PC-9 (cell line): ENCODE results near the gene RTL9. TPM values are rescaled to one million over a fixed set of nuclear protein-coding genes. Genes with fewer than 3 reads are reported as not detected.

ENCODE experiments used
- BruUV-seq: library from RNA; stranded (reverse); fragments of 400-500 nt; replicated peaks from 2 replicates; lab custom pipeline; 2021; lab: Mats Ljungman, UMichigan
- CTCF ChIA-PET: fragments of 300-600 bp; sonication (Branson Sonifier 250); formaldehyde crosslinking; loops from one replicate; lab custom pipeline; 2022; ENCODE audit warnings: antibody characterized with exemption; lab: Charles Lee
- POLR2A ChIA-PET: fragments of 300-600 bp; sonication (Branson Sonifier 250); formaldehyde crosslinking; loops from one replicate; lab custom pipeline; 2022; ENCODE audit warnings: antibody characterized with exemption; ENCODE audit not compliant: unreplicated experiment; lab: Charles Lee
- DNase-seq, 2 experiments: peaks; one replicate each; pipeline versions ENCODE4 v3.0.0 to v3.0.0-alpha.2; 2015 to 2022; ENCODE audit warnings: mixed read lengths in 1 of 2
- H2AFZ ChIP-seq: fragments of 200-600 bp; sonication (generic); 2 replicates; pipeline ENCODE4 v1.8.1; 2017; ENCODE audit warnings: antibody characterized with exemption
- H3F3A ChIP-seq: fragments of 200-600 bp; sonication (generic); 2 replicates; pipeline ENCODE4 v1.8.1; 2017; ENCODE audit warnings: antibody characterized with exemption, mild to moderate bottlenecking, low read depth; ENCODE audit not compliant: insufficient read depth
- H3K27ac ChIP-seq: fragments of 200-600 bp; sonication (generic); 2 replicates; pipeline ENCODE4 v1.6.1; 2016; ENCODE audit warnings: mixed run types
- H3K27me3 ChIP-seq: fragments of 200-600 bp; sonication (generic); 2 replicates; pipeline ENCODE4 v1.6.1; 2016; ENCODE audit warnings: low read depth, mixed run types; ENCODE audit not compliant: insufficient read depth
- H3K36me3 ChIP-seq: fragments of 200-600 bp; sonication (generic); 2 replicates; pipeline ENCODE4 v1.6.1; 2016; ENCODE audit warnings: low read depth, mixed run types
- H3K4me1 ChIP-seq: fragments of 200-600 bp; sonication (generic); replicated peaks from 2 replicates; pipeline ENCODE4 v1.6.1; 2016; ENCODE audit warnings: mixed run types; ENCODE audit not compliant: insufficient read depth
- H3K4me2 ChIP-seq: fragments of 200-600 bp; sonication (generic); 2 replicates; pipeline ENCODE4 v1.6.1; 2017; ENCODE audit warnings: mixed run types
- H3K4me3 ChIP-seq: fragments of 200-600 bp; sonication (generic); 2 replicates; pipeline ENCODE4 v1.6.1; 2016; ENCODE audit warnings: mixed run types
- H3K79me2 ChIP-seq: fragments of 200-600 bp; sonication (generic); 2 replicates; pipeline ENCODE4 v1.6.1; 2017; ENCODE audit warnings: low read depth, mixed run types
- H3K9me2 ChIP-seq: fragments of 200-600 bp; sonication (generic); 2 replicates; pipeline ENCODE4 v1.8.1; 2017; ENCODE audit warnings: mild to moderate bottlenecking; ENCODE audit not compliant: insufficient read depth
- H3K9me3 ChIP-seq: fragments of 200-600 bp; sonication (generic); 2 replicates; pipeline ENCODE4 v1.8.1; 2016; ENCODE audit warnings: low read depth; ENCODE audit not compliant: insufficient read depth
- H4K20me1 ChIP-seq: fragments of 200-600 bp; sonication (generic); 2 replicates; pipeline ENCODE4 v1.8.1; 2017; ENCODE audit not compliant: insufficient read depth
- EZH2 ChIP-seq: fragments of 200-600 bp; sonication (generic); IDR thresholded peaks from 2 replicates; pipeline ENCODE4 v1.8.0; 2017; ENCODE audit warnings: antibody characterized with exemption, low read depth
- intact Hi-C: fragments of 100-400 bp; cut with micrococcal nuclease; formaldehyde crosslinking; loops from one replicate; pipeline ENCODE4 v1.10.0; 2022; ENCODE audit not compliant: unreplicated experiment
- total RNA-seq: library from RNA; stranded (reverse); gene quantifications from 2 replicates; pipeline ENCODE4 v1.2.3, GENCODE V29; 2021
- TF ChIP-seq, protein P1 (sequence below): fragments of 200-600 bp; sonication (generic); conservative IDR thresholded peaks from 2 replicates; pipeline ENCODE4 v1.6.1; 2017; ENCODE audit warnings: mixed run types, antibody characterized with exemption, mild to moderate bottlenecking, moderate library complexity

Gene RTL9
- total RNA-seq, 1 experiment from 2014 or later, result 0.79 TPM

DNA sequence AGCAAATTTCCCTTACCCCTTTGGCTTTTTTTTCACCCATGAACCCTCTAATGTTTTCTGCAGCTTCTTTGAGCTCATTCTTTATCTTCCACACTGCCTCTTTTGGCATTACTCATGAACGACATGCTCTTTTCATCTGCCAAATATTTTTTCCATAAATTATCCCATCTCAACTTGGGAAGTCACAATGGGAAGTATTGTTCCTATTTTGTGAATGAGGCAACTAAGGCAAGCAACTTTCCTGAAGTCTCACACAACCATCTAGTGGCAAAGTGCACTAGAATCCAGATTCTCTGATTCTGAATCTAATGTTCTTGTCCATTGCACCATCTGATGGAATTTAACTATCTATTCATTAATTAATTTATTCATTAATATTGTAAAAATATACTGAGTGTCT is 625 bp downstream of the RTL9 start:
- Histone ChIP-seq H3K4me1 (no peaks in the 10 kb centered on the region), H3K9me3 (no peaks in the 10 kb centered on the region), H3K36me3 (no peaks in the 10 kb centered on the region), H3K4me2 (no peak overlapping the region), H2AFZ (no peak overlapping the region), H3K27me3 (no peaks in the 10 kb centered on the region), H4K20me1 (no peaks in the 10 kb centered on the region), H3K27ac (no peak overlapping the region), H3K79me2 (no peaks in the 10 kb centered on the region), H3K9me2 (no peaks in the 10 kb centered on the region), H3K4me3 (no peak overlapping the region), H3F3A (no peaks in the 10 kb centered on the region)
- no peak for DNase-seq
- TF ChIP-seq EZH2, result no peak
- TF ChIP-seq, protein P1, sequence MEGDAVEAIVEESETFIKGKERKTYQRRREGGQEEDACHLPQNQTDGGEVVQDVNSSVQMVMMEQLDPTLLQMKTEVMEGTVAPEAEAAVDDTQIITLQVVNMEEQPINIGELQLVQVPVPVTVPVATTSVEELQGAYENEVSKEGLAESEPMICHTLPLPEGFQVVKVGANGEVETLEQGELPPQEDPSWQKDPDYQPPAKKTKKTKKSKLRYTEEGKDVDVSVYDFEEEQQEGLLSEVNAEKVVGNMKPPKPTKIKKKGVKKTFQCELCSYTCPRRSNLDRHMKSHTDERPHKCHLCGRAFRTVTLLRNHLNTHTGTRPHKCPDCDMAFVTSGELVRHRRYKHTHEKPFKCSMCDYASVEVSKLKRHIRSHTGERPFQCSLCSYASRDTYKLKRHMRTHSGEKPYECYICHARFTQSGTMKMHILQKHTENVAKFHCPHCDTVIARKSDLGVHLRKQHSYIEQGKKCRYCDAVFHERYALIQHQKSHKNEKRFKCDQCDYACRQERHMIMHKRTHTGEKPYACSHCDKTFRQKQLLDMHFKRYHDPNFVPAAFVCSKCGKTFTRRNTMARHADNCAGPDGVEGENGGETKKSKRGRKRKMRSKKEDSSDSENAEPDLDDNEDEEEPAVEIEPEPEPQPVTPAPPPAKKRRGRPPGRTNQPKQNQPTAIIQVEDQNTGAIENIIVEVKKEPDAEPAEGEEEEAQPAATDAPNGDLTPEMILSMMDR, result no peak
- POLR2A ChIA-PET, result no interaction called here
- intact Hi-C loops, result no loop called here
- CTCF ChIA-PET, result no interaction called here
- BruUV-seq, result no TSS peak

DNA sequence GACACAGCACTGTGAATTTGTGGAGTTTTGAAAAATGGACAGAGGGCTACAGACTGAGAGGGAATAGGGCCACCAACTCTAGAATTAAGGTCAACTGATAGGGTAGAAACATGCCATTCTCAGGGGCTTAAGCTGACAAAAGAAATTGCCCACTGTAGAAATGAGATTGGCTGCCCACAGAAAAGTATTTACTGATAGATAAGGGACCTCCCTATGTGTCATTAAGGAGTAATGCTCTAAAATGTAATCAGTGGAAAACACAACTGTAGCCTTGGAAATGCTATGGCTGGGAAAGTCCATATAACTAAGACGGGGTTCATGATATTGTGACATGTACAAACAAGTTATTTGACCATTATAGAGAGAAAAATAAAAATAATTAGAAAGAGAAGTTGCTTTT is 4.6 kb downstream of the RTL9 start:
- no peaks in the 10 kb centered on the region for H3K27me3 ChIP-seq
- H3F3A ChIP-seq, result no peaks in the 10 kb centered on the region
- BruUV-seq, result no TSS peak
- H3K9me3 ChIP-seq, result no peaks in the 10 kb centered on the region
- intact Hi-C loops, result no loop called here
- no peaks in the 10 kb centered on the region for H4K20me1 ChIP-seq
- H3K27ac ChIP-seq, result no peak overlapping the region
- H3K4me3 ChIP-seq, result no peak overlapping the region
- ChIA-PET CTCF (no interaction called here), POLR2A (no interaction called here)
- no peaks in the 10 kb centered on the region for H3K4me1 ChIP-seq
- no peak overlapping the region for H2AFZ ChIP-seq
- DNase-seq, result no peak
- no peak overlapping the region for H3K4me2 ChIP-seq
- H3K9me2 ChIP-seq, result no peaks in the 10 kb centered on the region
- no peaks in the 10 kb centered on the region for H3K79me2 ChIP-seq
- no peaks in the 10 kb centered on the region for H3K36me3 ChIP-seq
- TF ChIP-seq, protein P1, result no peak
- no peak for TF ChIP-seq EZH2

DNA sequence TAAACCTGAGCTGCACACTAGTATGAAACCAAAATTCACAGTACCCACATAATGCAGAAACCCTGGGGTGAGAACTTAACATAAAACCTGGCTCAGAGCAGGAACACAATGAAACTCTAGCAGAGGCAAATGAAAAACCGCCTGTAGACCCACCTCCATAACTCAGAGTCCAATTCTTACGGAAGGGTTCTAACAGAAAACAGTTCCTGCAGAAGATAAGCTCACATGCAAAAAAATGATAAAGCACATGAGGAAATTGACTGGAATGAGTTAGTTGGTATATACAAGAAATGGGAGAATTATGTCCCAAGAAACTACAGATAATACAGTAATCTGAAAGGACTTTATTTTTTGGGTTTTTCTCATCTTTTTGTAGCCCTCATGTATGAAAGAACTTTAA is 14.7 kb downstream of the RTL9 start:
- Histone ChIP-seq H3K4me2 (no peak overlapping the region), H2AFZ (no peak overlapping the region), H3K4me3 (no peak overlapping the region), H3F3A (no peaks in the 10 kb centered on the region), H3K4me1 (no peaks in the 10 kb centered on the region), H3K79me2 (no peaks in the 10 kb centered on the region), H3K27ac (no peak overlapping the region), H3K27me3 (no peaks in the 10 kb centered on the region), H4K20me1 (no peaks in the 10 kb centered on the region), H3K9me2 (no peaks in the 10 kb centered on the region), H3K36me3 (no peaks in the 10 kb centered on the region), H3K9me3 (no peaks in the 10 kb centered on the region)
- ChIA-PET CTCF (no interaction called here), POLR2A (no interaction called here)
- TF ChIP-seq, protein P1, result no peak
- TF ChIP-seq EZH2, result no peak
- DNase-seq, result no peak
- intact Hi-C loops, result no loop called here
- BruUV-seq, result no TSS peak
